ENCODE data around the gene AFAP1L2. TPM values are rescaled to one million over a fixed set of nuclear protein-coding genes. Genes with fewer than 3 reads are reported as not detected.

The AFAP1L2 gene
- total RNA-seq, 1 donor = 0.94 TPM

DNA sequence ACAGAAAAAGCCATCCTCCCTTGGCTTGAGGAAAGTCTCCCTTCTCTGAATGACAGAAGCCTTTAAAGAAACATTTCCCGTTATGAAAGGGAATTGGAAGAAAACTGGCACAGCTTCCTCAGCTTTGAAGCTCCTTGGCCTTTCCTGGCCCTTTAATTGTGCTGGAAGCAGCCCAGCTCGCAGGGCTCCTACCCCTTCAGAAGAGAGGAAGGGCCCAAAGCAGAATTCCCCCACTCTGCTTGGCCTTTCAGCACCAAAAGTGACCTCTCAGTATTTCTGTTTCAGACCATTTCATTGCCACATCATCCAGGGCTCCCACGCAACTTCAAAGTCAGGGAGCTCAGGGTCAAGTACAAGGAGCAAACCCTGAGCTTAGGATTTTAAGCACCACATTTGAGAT, 4.2 kb downstream of the AFAP1L2 start:
- no peaks in the 10 kb centered on the region for H3K4me1 ChIP-seq (ENCODE audit: insufficient read depth, low read length)
- peaks cover 33% of the 10 kb centered on the region for H3K27me3 ChIP-seq (ENCODE audit: insufficient read depth, low read length)
- H3K4me3 ChIP-seq (ENCODE audit: low read length) = no peak overlapping the region
- no peaks in the 10 kb centered on the region for H3K9me3 ChIP-seq (ENCODE audit: low read depth, low read length)

DNA sequence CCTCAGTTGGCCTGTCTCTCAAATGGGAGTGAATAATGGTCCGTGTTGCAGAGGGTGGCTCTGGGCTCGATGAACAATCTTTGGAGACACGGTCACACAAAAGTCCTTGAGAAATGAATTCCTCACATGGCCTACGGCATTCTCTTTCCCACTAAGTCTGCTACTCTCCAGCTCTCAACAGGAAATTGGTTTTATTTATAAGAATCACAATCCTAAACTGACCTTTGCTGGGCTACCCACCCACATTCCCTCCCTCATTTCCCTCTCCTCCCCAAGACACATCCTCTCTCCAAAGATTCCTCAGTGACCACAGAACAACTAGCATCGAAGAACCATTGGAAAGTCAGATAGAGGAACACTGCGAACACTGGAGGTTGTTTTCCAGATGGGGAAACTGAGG, 4.7 kb downstream of the AFAP1L2 start:
- H3K4me1 ChIP-seq (ENCODE audit: insufficient read depth, low read length) = no peaks in the 10 kb centered on the region
- no peaks in the 10 kb centered on the region for H3K9me3 ChIP-seq (ENCODE audit: low read depth, low read length)
- peaks cover 28% of the 10 kb centered on the region for H3K27me3 ChIP-seq (ENCODE audit: insufficient read depth, low read length)
- no peak overlapping the region for H3K4me3 ChIP-seq (ENCODE audit: low read length)

DNA sequence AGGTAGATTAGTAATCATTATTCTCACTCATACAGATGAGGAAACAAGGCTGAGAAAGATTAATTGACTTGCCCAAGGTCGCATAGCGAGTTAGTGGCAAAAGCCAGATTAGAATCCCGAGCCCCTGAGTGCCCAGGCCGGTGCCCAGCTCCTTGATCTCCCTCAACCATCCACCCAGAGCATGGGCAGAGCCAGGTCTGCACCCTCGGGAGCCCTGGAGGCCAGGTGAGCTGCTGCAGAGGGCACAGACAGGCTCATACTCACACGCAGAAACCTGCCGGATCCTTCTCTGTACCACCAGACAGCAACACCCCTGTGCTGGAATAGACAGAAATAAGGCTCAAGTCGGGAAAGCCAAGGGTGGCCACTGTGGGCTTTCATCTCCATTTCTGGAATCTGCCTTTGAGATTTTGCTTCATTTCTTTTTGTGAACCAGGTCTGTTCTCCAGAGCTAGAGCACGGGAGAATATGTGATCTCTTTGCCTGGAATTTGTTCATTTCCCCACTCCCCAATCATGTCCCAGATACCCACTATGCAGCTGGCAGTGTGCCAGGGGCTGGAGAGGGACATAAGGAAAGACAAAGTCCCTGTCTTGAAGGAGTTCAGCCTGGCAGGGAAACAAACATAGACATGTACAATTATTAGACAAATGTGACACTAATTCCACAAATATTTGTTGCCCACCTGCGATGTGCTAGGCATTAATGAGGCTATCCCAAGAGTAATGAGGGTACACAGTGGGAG, 5.5 kb downstream of the AFAP1L2 start:
- Histone ChIP-seq H3K4me1 (ENCODE audit: insufficient read depth, low read length) (no peaks in the 10 kb centered on the region), H3K27me3 (ENCODE audit: insufficient read depth, low read length) (peaks cover 28% of the 10 kb centered on the region), H3K9me3 (ENCODE audit: low read depth, low read length) (no peaks in the 10 kb centered on the region), H3K4me3 (ENCODE audit: low read length) (no peak overlapping the region)

DNA sequence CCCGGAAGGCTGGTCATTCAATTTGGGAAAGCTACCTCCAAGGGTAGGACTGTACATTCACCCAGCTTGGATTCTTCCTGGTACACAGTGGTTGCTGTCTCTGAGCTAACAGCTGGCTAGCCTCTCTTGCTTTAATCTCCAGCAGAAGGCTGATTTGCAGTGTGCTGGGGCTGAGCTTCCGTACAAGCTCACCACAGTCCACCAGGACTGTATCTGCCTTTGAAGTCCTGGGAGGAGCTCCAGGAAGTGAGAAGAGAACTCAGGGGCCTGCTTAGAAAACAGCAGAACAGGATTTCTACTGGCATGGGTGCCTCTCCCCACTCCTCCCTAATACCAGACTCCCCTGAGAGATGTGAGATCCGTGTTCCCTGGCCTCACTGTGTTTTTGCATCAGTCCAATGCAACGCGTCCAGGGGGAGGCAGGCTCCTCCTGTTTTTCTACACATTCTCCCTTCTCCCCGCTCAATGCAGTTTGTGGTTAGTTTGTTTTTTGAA, 6.6 kb downstream of the AFAP1L2 start:
- peaks cover 17% of the 10 kb centered on the region for H3K27me3 ChIP-seq (ENCODE audit: insufficient read depth, low read length)
- no peaks in the 10 kb centered on the region for H3K9me3 ChIP-seq (ENCODE audit: low read depth, low read length)
- no peaks in the 10 kb centered on the region for H3K4me1 ChIP-seq (ENCODE audit: insufficient read depth, low read length)

DNA sequence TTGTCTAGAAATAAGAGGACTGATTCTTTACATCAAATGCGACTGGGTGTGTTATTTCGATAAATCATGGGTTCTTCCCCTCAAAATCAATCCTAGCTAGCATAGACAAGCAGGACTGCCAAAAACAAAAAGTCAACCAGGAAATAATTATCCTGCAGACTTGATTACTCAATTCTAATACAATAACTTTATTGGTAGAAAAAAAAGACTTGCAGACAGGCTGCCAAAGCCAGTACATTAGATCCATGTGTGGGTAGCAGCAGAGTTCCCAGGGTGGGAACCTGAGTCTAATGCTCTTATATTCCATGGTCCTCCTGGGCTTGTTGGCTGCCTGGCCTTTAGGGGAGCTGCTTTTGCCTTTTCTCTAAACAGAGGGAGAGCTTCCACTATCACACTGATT, 7.8 kb downstream of the AFAP1L2 start:
- no peaks in the 10 kb centered on the region for H3K4me1 ChIP-seq (ENCODE audit: insufficient read depth, low read length)
- no peaks in the 10 kb centered on the region for H3K9me3 ChIP-seq (ENCODE audit: low read depth, low read length)
- no peak overlapping the region for H3K4me3 ChIP-seq (ENCODE audit: low read length)
- H3K27me3 ChIP-seq (ENCODE audit: insufficient read depth, low read length) = peaks cover 5% of the 10 kb centered on the region

More for the DNA sequence above, 6.6 kb downstream of the AFAP1L2 start:
- no peak overlapping the region for H3K4me3 ChIP-seq (ENCODE audit: low read length)

DNA sequence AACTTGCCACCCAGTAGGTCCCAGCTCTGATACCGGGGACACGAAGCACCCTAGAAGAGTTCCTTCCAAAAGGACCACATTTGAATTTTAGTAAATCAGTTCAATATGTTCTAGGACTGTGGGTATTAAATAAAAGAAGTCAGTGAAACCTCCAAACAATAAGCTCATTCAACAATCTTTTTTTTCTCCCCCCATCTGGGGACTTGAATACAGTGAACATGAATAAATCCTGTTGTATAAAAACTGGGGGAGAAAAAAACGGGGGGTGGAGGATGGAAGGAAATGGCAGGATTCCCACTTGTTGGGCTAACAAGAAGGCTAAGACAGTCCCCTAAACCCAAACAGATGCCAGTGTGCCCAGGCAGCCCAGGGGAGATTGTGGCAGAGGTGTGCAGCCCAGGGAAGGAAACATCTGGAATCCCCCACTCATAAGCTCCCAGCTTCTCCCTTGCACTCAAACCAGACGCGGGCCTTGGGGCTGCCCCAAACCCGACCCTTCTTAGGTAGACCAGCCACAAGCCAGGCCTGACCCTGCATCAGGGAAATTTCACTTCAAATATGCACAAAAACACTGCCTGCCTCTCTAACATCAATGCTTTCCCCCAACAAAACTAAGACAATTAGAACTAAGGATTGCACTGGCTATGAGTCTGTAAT, 8.8 kb downstream of the AFAP1L2 start:
- Histone ChIP-seq H3K4me1 (ENCODE audit: insufficient read depth, low read length) (no peaks in the 10 kb centered on the region), H3K4me3 (ENCODE audit: low read length) (no peak overlapping the region), H3K9me3 (ENCODE audit: low read depth, low read length) (no peaks in the 10 kb centered on the region), H3K27me3 (ENCODE audit: insufficient read depth, low read length) (no peaks in the 10 kb centered on the region)

DNA sequence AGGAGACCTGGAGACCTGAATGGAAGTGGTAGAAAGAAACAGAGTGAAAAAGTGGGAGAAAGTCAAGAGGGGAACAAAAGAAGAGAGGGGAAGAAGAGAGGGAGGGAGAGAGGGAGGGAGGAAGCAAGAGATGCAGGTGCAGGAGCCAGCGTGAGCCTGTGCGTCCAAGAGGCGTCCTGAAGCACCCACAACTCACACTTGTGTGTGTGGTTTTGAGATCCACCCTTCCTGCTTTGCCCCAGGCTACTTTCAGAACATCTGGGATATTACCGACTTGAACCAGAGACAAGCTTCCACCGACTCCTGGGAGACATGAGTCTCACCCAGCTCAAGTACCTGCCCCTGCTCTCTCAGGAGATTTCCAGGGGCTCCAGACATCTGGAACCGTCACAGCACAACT, 9.8 kb downstream of the AFAP1L2 start:
- no peaks in the 10 kb centered on the region for H3K4me1 ChIP-seq (ENCODE audit: insufficient read depth, low read length)
- no peaks in the 10 kb centered on the region for H3K9me3 ChIP-seq (ENCODE audit: low read depth, low read length)
- no peak overlapping the region for H3K4me3 ChIP-seq (ENCODE audit: low read length)
- H3K27me3 ChIP-seq (ENCODE audit: insufficient read depth, low read length) = no peaks in the 10 kb centered on the region

DNA sequence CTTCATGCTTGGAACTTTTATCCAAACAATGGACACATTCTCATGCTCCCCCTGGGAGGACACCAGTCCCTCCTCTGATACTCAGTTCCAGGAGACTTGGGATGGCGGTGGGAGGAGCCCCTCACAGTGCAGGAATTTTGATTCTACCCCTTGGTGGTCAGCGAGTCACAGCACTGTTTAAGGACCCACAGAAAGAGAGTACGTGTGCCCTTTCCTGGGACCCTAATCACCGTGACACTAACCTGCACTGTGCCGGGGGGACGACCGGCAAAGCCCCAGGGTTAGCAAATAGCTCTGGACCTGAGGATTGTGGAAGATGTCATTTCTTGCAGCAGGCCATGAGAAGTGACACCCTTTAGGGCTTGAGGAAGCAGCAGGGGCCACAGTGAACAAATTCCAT, 10.4 kb downstream of the AFAP1L2 start:
- Histone ChIP-seq H3K9me3 (ENCODE audit: low read depth, low read length) (no peaks in the 10 kb centered on the region), H3K27me3 (ENCODE audit: insufficient read depth, low read length) (no peaks in the 10 kb centered on the region), H3K4me1 (ENCODE audit: insufficient read depth, low read length) (no peaks in the 10 kb centered on the region), H3K4me3 (ENCODE audit: low read length) (no peak overlapping the region)

DNA sequence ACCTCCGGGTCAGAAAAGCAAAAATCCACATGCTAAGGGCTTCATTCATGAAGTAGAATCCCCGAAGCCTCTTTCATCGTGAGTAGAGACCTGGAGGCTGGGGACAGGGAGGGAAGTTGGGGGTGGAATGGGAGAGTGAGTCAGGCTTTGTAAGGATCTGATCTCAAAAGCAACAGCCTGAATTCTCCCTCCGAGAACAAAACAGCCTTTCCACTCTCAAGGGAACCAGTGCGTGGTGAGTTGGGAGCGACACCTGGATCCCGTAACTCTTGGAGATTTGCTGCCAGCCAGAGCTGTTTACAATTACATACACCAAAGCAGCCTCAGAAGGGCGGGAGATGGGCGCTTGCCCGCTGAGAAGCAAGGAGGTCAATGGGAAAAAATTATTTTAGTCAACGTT, 10.8 kb downstream of the AFAP1L2 start:
- H3K4me1 ChIP-seq (ENCODE audit: insufficient read depth, low read length) = no peaks in the 10 kb centered on the region
- H3K27me3 ChIP-seq (ENCODE audit: insufficient read depth, low read length) = no peaks in the 10 kb centered on the region
- no peaks in the 10 kb centered on the region for H3K9me3 ChIP-seq (ENCODE audit: low read depth, low read length)
- H3K4me3 ChIP-seq (ENCODE audit: low read length) = no peak overlapping the region

DNA sequence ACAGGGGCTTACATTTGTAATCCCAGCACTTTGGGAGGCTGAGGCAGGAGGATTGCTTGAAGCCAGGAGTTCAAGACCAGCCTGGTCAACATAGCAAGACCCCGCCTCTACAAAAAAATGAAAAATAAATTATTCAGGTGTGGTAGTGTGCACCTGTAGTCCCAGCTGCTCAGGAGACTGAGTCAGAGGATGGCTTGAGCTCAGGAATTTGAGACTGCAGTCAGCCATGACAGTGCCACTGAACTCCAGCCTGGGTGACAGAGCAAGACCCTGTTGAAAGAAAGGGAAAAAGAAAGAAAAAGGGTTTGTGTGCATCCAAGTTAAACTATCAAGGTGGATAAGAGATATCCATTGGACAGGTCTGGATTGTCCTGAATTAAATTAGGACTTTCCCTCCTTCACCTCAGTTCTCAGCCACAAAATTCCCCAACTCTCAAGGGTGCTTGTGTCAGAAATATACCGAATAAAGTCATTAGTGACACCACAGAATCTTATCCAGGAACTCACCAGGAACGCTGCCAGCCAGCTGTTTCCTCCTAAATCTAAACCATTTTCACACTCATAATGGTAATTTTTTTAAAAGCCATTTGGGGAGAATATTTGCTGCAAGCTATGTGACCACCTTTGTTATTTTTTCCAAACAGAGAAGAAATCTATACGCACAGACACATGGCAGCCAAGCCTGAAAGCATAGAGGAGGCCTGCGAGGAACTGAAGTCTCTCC, 12.0 kb downstream of the AFAP1L2 start:
- Histone ChIP-seq H3K9me3 (ENCODE audit: low read depth, low read length) (no peaks in the 10 kb centered on the region), H3K4me1 (ENCODE audit: insufficient read depth, low read length) (no peaks in the 10 kb centered on the region), H3K27me3 (ENCODE audit: insufficient read depth, low read length) (no peaks in the 10 kb centered on the region), H3K4me3 (ENCODE audit: low read length) (no peak overlapping the region)

DNA sequence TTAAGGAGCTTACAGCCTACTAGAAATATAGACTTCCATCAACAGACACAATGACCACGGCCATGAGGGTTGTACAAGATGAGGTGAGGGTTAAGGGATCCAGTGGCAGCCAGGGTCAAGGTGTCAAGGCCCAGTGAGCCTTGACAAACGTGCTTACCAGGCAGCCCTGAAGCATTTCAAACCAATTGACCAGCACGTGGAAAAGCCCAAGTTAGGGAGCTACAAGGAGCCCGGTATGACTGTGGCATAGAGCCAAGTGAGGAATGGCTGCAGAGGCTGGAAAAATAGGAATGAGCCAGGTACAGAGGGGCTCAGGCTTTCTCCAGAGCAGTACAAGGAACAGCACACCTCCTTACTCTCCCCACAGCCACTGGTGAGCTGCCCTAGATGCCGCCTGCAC, 12.7 kb downstream of the AFAP1L2 start:
- Histone ChIP-seq H3K9me3 (ENCODE audit: low read depth, low read length) (no peaks in the 10 kb centered on the region), H3K4me3 (ENCODE audit: low read length) (no peak overlapping the region), H3K27me3 (ENCODE audit: insufficient read depth, low read length) (no peaks in the 10 kb centered on the region), H3K4me1 (ENCODE audit: insufficient read depth, low read length) (no peaks in the 10 kb centered on the region)

DNA sequence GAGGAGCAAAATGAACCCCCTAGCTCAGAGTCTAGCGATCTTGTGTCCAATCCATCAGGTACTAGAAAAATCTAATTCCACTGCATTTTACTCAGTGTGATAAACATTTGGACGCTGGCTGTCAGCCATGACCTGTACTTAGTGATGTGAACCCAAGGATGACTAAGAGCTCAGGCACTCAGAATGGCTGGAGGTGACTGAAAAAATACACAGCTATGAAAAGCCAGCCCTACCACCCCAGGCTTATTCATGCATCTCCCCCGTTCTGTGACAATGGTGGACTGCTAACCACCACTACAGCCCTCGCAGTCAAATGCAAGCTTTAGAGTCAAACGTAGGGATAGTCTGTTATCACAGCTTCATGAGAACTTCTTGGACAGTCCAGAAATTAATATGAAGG, 14.9 kb downstream of the AFAP1L2 start:
- no peak overlapping the region for H3K4me3 ChIP-seq (ENCODE audit: low read length)
- no peaks in the 10 kb centered on the region for H3K9me3 ChIP-seq (ENCODE audit: low read depth, low read length)
- no peaks in the 10 kb centered on the region for H3K4me1 ChIP-seq (ENCODE audit: insufficient read depth, low read length)
- no peaks in the 10 kb centered on the region for H3K27me3 ChIP-seq (ENCODE audit: insufficient read depth, low read length)

DNA sequence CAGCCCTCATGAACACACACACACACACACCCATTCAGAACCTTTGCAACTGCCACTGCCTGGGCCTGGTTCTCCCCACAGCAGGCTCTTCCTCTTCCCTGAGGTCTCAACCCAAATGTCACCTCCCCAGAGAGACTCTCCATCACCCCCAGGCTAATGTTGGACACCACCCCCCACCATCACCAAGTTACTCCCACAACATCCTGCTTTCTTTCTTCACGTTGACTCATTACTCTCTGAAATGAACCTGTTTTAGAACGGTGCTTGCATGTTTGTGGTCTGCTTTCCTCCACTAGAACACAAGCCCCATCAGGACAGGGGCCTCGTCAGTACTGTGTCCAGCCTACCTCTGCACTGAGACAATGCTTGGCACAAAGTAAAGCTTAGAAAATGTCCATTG, 16.0 kb downstream of the AFAP1L2 start:
- H3K4me3 ChIP-seq (ENCODE audit: low read length) = no peak overlapping the region
- no peaks in the 10 kb centered on the region for H3K9me3 ChIP-seq (ENCODE audit: low read depth, low read length)
- H3K4me1 ChIP-seq (ENCODE audit: insufficient read depth, low read length) = no peaks in the 10 kb centered on the region
- no peaks in the 10 kb centered on the region for H3K27me3 ChIP-seq (ENCODE audit: insufficient read depth, low read length)

DNA sequence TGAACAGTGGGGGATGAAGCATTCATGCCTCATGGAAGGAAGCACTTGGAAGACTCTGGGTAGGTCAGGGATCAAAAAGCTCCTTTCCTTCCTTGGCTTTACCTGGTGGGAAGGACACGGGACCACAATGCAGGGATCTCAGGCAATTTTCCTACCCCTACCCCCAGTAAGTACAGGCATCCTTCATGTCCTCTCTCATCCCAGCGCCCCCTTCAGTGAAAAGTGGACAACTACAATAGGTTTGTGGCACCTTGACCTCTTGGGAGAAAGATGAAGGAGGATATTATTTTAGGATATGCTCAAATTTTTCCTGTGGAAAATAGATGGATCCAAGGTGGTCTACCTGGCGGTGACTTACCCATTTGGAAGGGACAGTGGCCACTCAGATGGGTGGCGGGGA, 16.5 kb downstream of the AFAP1L2 start:
- Histone ChIP-seq H3K4me1 (ENCODE audit: insufficient read depth, low read length) (no peaks in the 10 kb centered on the region), H3K4me3 (ENCODE audit: low read length) (no peak overlapping the region), H3K27me3 (ENCODE audit: insufficient read depth, low read length) (no peaks in the 10 kb centered on the region), H3K9me3 (ENCODE audit: low read depth, low read length) (no peaks in the 10 kb centered on the region)

DNA sequence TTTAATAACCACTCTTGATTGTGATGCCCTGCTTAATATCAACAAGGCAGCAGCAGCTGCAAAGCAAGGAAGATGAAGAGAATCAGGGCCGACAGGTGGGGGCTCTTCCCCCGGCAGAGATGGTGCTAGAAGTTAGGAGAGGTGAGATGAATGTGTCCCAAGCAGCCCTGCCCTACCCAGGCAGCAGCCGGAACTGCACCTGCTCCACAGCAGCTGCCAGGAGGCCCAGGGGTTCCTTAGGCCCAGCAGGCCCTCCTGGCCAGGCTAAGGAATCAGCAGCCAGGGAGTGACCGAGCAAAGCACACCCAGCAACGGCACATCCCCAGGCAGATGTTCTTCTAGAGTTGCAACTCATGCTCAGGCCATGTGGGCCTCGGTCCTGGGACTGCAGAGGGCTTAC, 17.9 kb downstream of the AFAP1L2 start:
- no peaks in the 10 kb centered on the region for H3K27me3 ChIP-seq (ENCODE audit: insufficient read depth, low read length)
- H3K4me1 ChIP-seq (ENCODE audit: insufficient read depth, low read length) = no peaks in the 10 kb centered on the region
- H3K9me3 ChIP-seq (ENCODE audit: low read depth, low read length) = no peaks in the 10 kb centered on the region
- no peak overlapping the region for H3K4me3 ChIP-seq (ENCODE audit: low read length)

All from mononuclear cell (primary cell).